ENCODE data around the gene ACTL10.

- TF ChIP-seq CTCF (conservative IDR thresholded peaks at IDR 0.05; ENCODE audit: low read length) (no peak), EZH2phosphoT487 (IDR thresholded peaks at IDR 0.05; ENCODE audit: borderline replicate concordance) (no peak)
Observed at GRCh38 chr20:33629979-33630378, 36.8 kb upstream of the ACTL10 start.
